ENCODE results near the gene MON1A. TPM values are rescaled to one million over a fixed set of nuclear protein-coding genes. Genes with fewer than 3 reads are reported as not detected.

The MON1A gene
- total RNA-seq, 1 donor from 2014 or later: 6.5 TPM

DNA sequence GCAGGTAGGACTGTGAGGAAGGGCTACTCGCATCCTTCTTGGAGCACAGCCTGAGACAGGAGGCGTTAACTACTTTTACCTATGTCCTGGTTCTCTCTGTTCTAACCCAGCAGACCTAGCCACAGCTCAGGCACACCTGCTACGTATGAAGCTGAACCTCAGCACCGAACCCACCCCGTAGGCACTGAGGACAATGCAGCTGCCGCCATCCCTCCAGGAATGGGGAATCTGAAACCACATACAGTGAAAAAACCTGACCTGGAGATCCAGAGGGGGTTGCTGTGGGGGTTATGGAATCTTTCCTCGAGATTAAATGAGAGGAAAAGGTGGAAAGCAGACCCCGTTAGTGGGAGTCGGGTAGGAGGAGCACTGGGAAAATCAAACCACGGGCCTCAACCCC, 40.3 kb downstream of the MON1A start:
- DNase-seq (ENCODE audit: low read depth in 2 of 2): no peak

DNA sequence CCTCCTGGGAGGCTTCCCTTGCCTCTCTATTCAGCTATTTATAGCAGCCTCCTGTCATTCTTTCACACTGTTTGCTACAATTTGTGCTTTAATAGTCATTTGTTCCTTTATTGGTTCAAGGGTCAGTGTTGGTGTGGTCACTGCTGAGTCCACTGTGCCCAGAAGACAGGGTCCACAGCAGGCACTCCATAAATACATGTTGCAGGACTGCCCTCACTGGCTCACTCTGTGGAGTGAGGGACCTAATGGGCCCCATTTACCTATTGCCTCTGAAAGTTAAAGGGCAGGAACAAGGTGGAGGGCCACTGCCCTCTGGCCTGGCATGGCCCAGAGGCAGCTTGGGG, 42.7 kb downstream of the MON1A start:
- no peak for DNase-seq (ENCODE audit: low read depth in 2 of 2)

- no peak for DNase-seq (ENCODE audit: low read depth in 2 of 2)
Measured at GRCh38 chr3:49883998-49884397, 45.6 kb downstream of the MON1A start.

DNA sequence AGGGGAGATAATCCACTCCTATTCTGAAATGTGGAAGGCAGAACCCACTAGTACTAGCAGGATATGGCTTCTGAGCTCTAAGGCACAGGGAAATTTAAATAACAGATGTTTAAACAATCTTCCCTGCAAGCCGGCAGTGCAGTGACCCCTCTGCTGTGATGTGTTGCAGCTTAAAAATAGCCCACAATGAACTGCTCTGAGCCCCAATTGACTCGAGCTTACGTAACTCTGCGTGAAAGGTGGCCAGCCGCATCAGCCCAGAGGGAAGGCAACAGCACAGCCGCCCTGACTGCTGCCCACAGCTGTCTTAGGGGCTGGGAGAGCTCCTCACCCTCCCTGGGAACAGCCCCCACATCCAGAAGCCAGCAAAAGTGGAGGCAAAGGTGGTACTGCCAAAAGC, 47.4 kb downstream of the MON1A start:
- no peak for DNase-seq (ENCODE audit: low read depth in 2 of 2)

DNA sequence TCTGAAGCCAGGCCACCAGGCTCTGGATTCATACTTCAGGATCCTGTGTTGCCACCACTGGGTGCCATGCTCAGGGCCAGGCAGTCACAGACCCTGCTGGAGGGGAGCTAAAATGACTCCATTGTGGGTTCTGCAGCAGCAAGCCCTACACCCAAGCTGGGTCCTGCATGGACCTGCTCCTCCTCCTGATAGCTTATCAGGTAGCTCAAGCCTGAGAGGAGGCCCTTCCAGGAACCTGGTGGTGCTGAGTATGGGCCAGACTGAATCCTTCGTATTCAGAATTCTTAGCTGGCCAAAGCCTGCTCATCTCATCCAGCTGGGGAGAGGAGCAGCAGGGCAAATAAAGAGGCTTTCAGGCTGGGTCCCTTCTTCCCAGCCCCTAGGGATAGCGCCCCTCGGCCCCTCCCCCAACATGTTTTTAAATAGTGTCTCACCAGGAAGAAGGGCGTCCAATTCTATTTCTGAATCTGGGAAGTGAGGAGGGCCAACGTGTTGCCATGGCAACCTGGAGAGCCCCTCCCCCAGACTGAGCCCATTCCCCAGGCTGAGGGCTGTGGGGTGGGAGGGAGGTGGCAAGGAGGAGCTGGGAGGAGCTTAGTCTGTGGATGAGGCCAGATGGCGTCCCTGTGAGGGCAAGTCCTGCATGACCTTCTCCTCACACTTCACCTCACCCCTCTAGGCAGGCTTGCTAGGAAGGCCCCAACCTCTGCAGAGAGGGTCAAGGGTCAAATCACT, 48.9 kb downstream of the MON1A start:
- no peak for DNase-seq (ENCODE audit: low read depth in 2 of 2)

DNA sequence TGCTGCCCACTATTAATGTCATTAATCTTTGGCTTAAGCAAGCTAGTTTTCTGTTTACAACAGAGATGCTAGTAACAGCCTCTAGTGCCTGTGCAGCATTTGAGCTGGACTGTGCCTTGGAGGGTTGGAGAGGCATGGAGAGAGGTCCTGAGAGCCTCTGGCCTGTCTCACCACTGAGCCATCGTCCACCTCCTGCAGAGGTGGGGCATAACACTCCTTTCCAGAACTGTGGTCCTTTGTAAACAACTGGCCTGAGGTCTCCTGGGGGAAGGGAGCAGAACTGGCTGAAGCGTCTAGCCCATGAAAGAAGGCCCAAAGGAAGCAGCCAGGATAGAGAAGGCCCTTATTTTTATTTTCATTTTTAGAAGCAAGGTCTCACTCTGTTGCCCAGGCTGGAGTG, 49.9 kb downstream of the MON1A start:
- DNase-seq (ENCODE audit: low read depth in 2 of 2): no peak

DNA sequence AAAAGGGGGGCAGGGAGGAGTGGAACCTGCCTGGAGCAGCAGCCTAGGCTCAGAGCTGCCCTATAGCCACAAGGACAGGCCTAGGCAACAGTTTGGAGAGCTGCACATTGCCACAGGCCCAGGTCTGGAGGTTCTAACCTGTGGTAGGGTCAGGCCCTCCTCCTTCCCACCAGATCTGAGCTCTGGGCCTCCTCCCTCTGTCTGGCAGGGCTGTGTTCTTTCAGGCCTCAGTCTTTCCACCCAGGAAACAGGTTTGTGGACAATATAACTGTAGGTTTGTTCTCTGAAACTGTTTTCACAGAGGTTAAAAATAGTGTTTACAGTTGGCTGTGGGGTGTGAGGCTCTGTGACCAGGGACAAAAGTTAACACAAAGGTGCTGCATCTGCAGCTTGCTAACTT, 50.9 kb downstream of the MON1A start:
- no peak for DNase-seq (ENCODE audit: low read depth in 2 of 2)

DNA sequence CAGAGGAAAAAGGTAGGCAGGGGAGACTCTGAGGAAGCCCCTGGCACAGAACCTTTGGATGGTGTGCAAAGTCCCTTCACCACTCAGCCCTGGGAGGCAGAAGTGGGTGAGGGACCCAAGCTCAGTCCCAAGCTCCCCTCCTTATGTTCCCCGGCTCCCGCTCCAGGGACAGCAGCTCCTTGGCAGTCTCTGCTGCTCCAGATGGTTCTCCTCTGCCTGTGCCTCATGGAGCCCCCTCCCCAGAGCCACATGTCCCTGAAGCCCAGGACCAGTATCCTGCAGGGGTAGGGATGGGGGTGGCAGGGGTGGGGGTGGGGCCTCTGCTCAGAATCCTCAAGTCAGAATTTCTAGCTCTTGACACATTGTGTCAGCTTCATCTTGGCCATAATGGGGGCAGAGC, 51.9 kb downstream of the MON1A start:
- DNase-seq (ENCODE audit: low read depth in 2 of 2): no peak

DNA sequence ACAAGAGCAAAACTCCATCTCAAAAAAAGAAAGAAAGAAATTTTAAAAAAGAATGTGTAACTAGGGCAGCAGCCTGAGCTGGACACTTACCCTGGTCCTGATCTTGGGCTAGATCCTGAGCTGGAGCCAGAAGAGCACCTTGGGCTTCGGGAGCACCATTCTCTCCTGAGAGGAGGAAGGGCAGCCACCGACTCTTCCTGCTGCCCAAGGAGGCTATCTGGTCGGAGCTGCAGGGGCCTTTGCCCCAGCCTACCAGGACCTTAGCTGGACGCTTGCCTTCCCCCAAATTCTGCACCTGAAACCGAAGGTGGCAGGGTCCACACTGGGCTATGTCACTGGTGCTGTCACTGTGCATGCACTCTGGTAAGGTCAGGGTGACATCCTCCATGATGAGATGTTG, 53.0 kb downstream of the MON1A start:
- DNase-seq (ENCODE audit: low read depth in 2 of 2): no peak

DNA sequence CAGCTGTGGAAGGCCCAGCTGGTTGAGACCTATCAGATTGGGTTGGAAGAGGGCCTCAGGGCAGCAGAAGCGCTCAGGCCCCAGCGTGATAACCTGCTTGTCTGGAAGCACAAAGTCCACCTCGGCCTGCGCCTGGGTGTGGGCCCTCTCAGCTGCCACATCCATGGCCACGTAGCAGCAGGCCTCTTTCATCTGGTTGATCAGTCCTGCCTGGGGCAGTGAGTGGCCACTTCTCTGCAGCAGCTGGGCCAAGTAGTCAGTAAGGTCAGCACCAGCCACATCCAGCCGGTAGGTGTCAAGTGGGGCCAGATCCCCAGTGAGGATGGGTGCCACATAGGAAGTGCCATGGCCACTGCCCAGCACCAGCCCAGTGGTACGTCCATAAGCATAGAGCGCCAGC, 56.0 kb downstream of the MON1A start:
- DNase-seq (ENCODE audit: low read depth in 2 of 2): no peak

GRCh38 chr3:49872801-49873281, 56.8 kb downstream of the MON1A start:
- DNase-seq (ENCODE audit: low read depth in 2 of 2): no peak

- no peak for DNase-seq (ENCODE audit: low read depth in 2 of 2)
Measured at GRCh38 chr3:49871531-49872153, 58.0 kb downstream of the MON1A start.

- DNase-seq (ENCODE audit: low read depth in 2 of 2): no peak
Measured at GRCh38 chr3:49869525-49870126, 60.0 kb downstream of the MON1A start, which contains the start of gene CAMKV. Gene CAMKV (minus strand): TSS chr3:49869906. CDS start chr3:49862388, 7,518 bp downstream.

DNA sequence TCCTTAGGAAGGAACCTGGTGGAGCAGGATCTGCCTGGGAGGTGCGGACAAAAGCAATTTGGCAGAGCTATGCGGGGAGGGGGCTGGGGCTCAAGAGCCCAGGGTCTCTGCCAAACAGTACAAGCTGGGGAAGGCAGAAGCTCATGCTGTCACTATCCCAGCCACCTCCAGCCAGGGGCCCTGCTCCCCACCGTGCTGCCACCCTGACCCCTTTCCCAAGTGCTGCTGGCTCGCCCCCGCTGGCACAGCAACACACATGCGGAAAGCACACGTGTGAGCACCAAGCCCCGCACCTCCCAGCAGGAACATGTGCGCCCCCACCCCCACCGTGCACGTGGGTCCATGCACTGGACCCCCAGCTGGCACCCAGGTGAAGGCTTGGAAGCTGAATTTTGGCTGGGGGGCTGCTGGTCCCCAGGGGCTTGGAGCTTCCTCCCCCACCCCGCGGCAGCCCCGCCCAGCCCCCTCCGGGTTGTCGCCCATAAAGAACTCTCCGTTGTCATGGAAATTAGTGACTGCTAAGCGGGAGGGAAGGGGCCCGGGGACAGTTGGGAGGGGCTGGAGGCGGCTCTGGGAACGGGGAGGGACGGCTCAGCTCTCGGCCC, 60.6 kb downstream of the MON1A start:
- no peak for DNase-seq (ENCODE audit: low read depth in 2 of 2)

DNA sequence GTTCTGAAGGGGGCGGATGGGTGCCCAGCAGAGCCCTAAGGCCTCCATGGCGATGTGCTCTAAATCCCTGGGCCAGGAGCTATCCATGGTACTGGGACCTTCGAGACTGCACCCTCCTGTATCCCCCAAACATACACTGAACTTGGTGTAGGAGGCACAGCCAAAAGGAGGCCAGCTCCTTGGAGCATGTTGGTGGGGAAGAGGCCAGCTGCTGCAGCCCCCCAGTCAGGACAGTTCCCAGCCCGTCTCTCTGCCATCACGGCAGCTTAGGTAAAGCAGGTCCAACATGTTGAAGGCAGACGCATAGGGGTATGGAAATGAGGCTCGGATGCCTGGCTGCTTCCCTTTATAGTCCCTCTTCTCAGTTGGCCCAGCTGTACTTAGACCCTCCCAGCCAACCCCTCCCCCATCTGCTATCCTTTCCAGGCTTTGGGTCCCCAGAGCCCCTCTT, 61.7 kb downstream of the MON1A start:
- DNase-seq (ENCODE audit: low read depth in 2 of 2): peak; percentile 5 to 42

- no peak for DNase-seq (ENCODE audit: low read depth in 2 of 2)
Measured at GRCh38 chr3:49867400-49867799, 62.2 kb downstream of the MON1A start.

DNA sequence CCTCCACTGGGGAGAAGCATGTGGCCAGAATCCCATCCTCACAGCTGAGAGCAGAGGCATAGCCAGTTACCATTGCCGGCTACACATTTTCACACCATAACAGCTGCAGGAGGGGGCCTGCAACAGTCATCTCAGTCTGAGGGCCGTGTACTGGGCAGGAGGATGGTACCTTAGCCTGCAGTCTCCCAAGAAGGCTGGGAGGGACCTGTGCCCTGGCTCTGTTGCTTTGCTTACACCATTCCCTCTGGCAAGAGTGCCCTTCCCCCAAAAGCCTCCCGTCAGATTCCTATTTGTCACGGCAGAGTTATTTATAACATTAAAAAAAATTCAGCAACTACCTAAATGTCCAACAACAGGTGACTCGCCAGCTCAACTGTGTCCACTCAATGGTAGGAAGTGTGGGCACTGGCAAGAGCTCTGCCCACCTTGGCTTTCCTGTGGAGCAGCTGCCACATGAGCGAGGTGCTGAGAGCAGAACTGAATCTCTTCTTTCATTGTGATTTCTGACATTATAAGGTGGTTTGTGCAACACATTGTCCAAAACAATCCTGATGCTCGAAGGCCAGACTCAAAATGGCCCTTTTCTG, 64.3 kb downstream of the MON1A start:
- no peak for DNase-seq (ENCODE audit: low read depth in 2 of 2)

- no peak for DNase-seq (ENCODE audit: low read depth in 2 of 2)
Measured at GRCh38 chr3:49864505-49864904, 65.1 kb downstream of the MON1A start.

DNA sequence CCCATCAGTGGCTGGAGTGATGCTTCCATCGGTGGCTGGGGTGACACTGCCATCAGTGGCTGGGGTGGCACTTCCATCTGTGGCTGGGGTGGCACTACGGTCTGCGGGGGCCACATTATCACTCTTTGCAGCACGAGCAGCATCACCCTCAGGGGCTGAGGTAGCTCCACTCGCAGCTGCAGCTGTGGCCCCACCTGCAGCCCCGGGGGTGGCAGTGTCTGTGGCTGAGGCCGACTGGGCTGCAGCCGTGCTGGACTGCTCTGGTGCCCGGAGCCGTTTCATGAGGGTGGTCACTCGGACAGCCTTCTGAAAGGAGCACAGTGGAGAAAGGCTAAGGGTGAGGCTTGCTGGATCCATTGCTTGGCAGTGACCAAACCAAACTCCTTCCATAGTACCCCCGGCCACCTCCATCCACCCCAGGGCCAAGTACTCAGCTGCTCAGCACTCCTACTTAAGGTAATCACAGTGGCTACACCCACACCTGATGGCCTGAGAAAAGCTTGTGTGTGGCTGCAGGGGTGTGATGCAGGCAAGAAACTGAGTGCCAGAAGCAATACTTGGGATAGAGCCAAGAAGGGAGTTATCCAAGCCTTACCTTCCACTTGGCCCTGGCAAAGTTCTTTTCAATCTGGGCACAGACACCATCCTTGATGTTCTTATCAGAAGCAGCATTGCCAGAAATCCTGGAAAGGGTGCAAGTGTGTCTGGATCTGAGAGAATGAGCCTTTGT, 69.9 kb downstream of the MON1A start:
- DNase-seq (ENCODE audit: low read depth in 2 of 2): no peak

All from dermis microvascular lymphatic vessel endothelial cell (primary cell).